GM18858 (cell line): Measurements from ENCODE around the gene TPSD1.
"Not testable (repeated sequence)": the region's sequence is repeated elsewhere in the genome, so short reads cannot be mapped to it uniquely, and the experiment has no call there.

Experiments used
- ATAC-seq: cut with Tn5 transposase; IDR thresholded peaks from one replicate; pipeline ENCODE4 v1.9.1; 2021; ENCODE audit not compliant: unreplicated experiment

The TPSD1 gene

DNA sequence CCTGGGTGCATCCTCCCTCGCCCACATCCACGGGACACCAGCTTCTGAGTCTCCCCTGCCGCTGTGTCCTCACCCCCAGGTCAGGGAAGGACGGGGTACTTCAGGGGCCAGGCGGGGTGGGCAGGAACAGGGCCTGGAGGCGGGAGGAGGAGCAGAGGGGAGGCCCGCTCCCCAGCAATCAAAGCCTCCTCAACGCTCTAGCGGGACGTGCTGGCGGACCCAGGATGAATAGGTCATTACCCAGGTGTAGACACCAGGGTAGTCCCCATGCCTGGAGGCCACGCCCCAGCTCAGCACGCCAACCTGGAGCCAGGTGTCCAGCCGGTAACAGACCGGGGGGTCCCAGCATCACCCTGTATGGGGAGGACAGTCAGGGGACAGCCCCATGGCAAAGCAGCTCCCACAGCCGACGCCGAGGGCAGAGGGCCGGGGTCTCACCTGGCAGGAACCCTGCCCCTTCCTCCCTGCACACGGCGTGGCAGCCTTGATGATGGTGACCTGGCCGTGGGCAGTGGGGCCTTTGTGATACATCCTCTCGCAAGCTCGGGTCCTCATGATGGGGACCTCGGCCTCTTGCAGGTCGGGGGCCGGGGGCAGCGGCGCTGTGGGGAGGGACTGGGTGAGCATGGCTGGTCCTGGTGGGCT lies 24.2 kb downstream of the TPSD1 start:
- ATAC-seq: no peak

DNA sequence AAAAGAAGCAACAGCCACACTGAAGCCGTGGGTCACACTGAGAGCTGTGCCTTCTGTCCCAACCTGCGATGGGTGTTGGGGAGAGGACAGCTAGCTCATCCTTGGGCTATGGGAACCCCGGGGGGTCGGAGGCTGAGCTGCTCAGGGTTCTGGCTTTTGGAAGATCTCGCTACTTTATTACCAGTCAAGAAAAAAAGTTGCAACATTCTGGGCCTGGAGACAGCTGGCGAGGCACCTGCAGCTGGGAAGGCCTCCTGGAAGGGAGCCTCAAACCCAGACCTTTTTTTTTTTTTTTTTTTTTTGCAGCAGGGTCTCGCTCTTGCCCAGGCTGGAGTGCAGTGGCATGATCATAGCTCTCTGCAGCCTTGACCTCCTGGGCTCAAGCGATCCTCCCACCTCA lies 24.9 kb downstream of the TPSD1 start:
- no peak for ATAC-seq

DNA sequence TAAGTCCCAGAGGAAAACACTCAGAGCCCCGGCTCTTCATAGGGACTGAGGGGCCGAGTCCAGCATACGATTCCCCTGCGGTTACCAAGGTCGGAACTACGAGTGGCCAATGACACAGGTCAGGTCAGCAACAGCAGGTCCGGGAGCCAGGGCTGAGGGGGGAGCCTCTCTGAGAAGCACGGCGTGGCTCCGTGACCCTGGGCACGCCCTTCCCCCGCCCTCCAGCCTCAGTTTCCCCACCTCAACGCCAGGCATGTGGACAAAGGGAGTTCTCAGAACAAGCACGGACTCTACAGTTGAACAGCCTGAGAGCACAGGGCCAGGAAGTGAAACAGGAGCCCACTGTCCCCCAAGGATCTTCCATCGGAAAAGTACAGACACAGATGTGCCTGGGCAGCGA lies 25.6 kb downstream of the TPSD1 start:
- ATAC-seq: no peak

DNA sequence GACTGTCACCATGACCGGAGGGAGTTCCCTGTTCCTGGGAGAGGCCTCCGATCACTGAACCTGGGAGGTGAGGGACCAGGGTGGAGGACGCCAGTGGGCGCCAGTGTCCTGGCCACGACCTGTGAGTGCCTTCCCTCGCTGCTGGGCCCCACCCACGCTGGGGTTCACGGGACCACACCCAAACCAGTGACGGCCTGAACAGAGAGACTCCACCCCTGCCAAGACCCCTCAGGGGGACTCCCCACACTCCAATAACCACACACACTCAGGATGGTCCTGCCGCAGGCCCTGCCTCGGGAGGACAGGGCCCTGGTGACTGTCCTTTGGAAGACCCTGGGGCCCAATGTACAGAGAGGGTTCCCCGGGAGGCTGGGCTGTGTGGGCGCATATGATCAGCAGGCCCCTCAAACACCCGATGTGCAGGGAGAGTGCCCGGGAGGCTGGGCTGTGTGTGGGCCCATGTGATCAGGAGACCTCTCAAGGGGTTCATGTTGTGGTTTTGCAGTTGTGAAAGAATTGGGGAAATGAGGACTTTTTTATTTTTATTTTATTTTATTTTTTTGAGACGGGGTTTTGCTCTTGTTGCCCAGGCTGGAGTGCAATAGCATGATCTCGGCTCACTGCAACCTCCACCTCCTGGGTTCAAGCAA lies 26.6 kb downstream of the TPSD1 start:
- no peak for ATAC-seq

DNA sequence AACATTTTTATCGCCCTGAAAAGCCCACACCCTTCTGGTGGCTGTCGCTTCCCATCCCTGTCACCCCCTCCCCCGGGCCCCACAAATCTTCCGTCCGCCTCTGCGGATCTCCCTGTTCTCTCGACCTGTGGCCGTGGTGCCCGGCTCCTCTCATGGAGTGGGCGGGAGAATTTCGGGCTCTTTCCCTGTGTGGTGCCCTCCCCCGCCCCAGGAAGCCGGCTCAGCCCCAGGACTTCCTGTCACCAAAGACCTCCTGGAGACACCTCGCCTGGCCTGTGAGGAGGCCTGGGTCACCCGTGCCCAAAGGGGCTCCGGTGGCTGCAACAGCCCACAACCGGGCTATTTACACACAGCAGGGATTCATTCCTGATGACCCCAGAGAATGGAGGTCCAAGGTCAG lies 27.4 kb downstream of the TPSD1 start:
- no peak for ATAC-seq

DNA sequence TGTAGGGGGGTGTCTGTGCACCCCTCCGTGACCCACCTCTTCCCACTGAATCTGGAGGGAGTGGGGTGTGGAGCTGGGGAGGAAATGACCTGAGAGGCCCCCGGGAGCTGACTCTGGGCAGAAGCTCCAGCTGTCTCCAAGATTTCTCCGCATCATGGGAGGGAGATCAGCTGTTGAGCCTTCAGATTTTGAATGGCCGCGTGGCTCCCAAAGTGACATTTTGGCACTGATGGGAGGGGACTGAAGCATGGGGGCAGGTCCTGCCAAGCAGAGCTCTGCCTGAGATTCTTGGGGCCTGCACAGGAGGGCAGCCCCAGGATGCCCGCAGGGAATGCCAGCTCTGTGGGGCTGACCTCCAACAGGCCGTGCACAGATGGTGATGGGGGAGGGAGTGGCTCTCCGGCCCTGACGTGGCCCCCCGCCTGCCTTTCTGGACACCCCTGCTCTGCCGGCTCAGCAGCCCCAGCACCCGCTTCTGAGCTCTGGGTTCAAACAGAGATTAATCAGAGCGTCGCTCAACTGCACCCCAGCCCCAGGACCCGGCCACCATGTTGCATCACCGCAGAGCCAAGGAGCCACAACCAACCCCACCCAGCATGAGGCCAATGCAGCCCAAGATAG lies 28.2 kb downstream of the TPSD1 start:
- no peak for ATAC-seq

DNA sequence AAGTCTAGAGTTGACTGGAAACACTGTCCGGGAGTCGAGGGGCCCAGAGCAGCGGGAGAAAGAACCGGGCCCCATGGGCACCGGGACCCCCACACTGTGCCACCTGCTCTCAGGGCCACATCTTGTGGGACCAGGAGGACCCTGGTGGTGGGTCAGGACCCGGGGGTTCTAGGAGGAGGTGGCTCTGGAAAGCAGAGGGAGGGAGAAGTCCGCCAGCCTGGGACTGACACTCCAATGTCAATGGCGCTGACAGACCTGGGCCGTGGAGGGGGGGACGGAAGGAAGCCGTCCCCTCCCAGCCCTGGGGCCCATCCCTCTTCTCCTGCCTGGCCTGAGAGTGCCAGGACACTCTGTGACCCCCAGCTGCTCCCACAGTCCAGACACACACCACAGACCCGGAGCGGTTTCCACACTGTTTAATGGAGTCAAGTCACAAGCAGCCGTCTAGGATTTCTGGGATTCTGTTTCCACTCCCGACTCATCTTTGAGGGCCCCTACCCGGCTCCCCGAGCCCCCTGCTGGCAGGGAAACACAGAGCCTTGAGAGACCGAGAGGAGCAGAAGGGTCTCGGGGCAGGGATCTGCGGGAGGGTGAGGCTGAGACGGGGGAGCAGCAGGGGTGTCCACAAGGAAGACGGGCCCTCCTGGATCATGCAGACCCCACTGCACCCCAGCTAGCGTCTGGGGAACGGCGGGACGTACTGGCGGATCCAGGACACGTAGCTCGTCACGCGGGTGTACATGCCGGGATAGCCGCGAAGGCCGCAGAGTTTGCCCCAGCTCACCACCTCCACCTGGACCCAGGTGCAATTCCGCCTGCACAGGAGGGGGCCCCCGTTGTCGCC lies 30.0 kb downstream of the TPSD1 start:
- no peak for ATAC-seq

DNA sequence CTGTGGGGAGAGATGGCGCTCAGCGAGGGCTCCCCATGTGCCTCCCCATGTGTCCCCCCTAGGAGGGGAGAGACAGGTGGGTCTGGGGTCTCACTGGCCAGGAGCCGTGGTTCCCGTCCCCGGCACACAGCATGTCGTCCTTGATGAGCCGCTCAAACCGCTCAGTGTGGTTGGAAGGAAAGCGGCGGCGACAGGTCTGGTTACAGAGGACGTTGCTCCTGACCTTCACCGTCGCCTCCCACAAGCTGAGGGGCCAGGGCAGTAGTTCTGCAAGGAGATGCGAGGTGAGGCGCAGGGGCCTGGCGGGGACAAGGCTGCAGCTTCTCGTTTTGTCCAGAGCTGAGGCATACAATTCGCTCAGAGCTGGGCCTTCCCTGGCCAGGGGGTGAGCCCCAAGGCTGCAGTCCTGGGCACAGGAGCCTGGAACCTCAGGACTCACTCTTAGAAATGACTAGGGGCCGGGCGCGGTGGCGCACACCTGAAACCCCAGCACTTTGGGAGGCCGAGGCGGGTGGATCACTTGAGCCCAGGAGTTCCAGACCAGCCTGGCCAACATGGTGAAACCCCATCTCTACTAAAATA lies 30.7 kb downstream of the TPSD1 start:
- no peak for ATAC-seq

DNA sequence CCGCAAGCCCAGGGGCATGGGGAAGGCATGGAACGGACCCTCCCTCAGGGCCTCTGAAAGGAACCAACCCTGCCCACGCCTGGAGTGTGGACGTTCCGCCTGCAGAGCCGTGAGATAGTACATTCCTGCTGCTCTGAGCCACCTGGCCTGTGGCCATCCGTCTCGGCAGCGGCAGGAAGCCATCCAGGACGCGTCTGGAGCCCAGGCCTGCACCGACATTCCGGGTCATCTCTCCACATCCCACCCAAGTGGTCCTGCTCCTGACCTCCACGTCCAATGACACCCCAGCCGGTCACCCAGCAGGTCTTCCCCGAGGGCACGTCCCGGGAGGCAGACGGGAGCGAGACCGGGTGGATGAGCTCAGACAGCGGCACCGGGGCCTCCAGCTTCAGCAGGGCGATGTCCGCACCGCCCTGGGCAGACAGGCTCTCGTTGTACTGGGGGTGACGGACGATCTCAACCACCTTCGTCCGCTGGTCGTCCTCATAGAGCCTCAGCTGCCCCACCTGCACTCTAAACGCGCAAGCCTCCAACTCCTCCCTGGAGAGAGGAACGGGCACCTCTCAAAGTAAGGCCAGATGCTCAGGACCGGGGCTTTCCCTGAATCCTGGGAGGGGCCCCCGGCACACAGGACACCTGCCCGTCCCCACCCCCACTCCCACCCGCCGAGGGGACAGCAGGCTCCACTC lies 32.3 kb downstream of the TPSD1 start:
- no peak for ATAC-seq

DNA sequence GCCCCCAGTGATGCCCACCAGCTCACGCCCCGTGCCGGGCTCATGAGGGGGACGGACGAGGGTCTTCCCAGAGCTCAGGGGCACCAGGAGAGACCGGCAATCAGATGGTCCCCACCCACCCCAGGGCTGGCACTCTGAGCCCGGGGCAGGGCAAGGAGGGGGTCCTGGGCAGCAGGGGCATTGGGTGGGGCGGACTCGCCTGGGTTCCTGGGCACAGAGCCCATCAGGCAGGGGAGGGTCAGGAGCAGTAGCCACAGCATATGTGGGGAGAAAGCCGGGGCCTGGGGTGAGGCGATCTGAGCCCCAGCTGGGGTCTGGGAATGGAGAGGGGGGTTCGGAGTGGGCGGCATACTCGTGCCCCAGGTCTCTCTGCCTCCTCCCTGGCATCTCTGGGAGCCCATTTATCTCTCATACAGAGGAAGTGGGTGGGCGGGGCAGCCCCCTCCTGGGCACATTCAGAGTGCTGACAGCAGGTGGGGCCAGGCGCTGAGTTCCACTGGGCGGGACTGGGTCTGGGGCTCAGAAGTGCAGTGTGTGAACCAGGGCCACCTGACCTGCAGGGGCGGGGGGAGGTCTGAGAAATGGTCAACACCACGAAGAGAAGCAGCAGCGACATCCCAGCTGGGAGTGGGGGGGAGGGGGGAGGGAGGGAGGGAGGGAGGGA lies 33.1 kb downstream of the TPSD1 start:
- no peak for ATAC-seq

DNA sequence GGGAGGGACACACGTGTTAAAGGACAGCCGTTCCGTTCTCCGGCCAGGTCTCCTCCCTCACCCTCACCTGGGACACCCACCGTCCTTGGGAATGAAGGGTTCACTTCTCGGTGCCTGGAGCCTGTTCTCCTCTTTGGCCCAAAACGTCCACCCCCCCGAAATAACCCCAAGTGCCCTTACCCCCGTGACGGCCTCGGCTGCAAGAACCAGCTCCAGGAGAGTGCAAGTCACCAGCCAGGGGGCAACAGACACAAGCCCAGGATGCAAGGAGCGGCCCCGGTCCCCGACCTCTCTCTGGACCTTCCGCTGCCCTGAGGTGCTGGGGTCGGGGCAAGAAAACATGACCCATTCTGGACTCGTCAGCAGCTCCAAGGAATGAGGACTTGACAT lies 33.6 kb downstream of the TPSD1 start:
- no peak for ATAC-seq

DNA sequence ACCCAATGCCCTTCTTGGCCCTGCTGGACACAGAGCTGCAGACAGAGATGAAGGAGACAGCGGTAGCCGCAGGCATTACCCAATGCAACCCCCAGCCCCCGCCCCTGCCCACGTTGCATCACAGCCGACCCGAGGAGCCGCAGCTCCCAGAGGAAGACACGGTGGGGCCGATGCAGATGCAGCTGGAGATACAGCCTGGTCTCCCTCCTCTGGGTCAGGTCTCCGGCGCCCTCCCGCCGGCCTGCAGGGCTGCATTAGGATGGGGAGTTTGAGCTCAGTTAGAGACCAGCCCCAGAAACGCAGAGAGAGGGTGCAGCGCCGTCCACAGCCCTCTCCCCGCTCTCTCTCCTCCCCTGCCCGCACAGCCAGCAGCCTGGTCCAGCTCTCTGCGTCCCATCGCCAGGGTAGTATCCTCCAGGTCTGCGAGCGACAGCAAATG lies 34.2 kb downstream of the TPSD1 start:
- ATAC-seq: no peak

DNA sequence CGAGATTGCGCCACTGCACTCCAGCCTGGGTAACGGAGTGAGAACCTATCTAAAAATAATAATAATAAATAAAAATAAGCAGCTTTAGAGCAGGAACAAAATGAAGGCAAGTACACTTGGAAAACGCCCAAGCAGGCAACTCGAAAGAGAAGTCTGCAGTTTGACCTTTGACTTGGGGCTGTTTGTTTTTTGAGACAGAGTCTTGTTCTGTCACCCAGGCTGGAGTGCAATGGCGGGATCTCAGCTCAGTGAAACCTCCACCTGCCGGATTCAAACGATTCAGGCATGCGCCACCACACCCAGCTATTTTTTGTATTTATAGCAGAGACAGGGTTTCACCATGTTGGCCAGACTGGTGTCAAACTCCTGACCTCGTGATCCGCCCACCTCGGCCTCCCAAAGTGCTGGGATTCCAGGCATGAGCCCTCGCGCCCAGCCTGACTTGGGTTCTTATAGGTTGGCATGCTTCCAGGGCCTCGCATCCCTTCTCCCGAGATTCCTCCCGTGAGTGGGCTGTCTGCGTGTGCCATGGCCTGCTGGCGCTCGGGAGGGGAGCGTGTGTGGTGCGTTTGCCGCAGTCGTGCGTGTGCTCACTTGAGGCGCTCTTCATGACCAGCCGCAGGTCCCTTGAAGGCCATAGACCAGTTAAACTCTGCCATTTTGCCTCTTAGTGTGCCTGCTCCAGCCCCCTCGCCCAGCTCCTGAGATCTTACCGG lies 35.1 kb downstream of the TPSD1 start:
- no peak for ATAC-seq

DNA sequence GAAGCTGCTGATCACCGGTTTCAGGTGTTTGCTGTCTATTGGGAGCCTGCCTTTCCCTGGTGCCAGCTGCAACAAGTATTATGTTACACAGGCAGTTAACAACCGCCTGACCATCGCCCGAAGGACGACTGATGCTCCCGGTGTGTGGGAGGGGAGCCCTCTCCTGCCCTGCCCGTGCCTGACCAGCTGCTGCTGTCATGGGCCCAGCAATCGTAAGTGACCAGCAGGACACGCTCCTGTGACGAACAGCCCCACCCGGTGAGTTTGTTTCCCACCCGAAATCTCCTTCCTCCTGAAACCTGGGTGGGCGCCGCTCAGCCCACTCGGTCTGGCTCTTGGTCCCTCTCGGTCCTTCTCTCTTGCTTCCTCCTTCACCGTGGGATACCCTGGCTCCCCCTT lies 35.7 kb downstream of the TPSD1 start:
- ATAC-seq: no peak

DNA sequence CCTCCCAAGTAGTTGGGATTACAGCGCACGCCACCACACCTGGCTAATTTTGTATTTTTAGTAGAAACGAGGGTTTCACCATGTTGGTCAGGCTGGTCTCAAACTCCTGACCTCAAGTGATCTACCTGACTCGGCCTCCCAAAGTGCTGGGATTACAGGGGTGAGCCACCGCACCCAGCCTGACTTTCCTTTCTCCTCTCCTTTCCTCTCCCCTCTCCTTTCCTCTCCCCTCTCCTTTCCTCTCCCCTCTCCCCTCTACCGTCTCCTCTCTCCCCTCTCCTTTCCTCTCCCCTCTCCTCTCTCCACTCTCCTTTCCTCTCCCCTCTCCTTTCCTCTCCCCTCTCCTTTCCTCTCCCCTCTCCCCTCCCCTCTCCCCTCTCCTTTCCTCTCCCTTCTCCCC lies 36.3 kb downstream of the TPSD1 start:
- not testable (repeated sequence) for ATAC-seq

DNA sequence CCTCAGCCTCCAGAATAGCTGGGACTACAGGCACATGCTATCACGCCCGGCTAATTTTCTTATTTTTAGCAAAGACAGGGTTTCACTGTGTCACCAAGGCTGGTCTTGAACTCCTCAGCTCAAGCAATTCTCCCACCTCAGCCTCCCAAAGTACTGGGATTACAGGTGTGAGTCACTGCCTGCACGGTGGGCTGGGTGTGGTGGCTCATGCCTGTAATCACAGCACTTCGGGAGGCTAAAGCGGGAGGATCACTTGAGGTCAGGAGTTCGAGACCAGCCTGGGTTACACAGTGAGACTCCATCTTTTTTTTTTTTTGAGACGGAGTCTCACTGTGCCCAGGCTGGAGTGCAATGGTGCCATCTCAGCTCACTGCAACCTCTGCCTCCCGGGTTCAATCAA lies 36.9 kb downstream of the TPSD1 start:
- ATAC-seq: not testable (repeated sequence)

DNA sequence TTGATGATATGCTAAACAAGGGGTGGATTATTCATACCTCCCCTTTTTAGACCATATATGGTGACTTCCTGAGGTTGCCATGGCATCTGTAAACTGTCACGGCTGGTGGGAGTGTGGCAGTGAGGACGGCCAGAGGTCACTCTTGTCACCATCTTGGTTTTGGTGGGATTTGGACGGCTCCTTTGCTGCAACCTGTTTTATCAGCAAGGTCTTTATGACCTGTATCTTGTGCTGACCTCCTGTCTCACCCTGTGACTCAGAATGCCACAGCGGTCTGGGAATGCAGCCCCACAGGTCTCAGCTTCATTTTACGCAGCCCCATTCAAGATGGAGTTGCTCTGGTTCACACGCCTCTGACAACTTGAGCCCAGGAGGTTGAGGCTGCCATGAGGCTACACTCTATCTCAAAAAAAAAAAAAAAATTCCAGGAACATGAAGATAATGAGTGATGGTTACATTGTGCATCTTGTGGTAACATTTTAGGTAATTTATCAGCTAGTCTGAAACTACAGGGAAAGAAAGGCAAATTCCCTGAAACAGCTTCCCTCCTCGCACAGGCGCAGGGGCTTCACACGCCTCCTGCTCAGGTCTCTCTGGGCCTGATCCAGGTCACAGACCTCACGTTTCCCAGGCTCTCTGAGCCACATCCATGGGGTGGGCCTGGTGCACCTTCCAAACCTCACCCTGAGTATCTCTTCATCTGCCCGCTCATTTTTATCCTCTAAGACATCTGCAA lies 38.2 kb downstream of the TPSD1 start:
- ATAC-seq: no peak

DNA sequence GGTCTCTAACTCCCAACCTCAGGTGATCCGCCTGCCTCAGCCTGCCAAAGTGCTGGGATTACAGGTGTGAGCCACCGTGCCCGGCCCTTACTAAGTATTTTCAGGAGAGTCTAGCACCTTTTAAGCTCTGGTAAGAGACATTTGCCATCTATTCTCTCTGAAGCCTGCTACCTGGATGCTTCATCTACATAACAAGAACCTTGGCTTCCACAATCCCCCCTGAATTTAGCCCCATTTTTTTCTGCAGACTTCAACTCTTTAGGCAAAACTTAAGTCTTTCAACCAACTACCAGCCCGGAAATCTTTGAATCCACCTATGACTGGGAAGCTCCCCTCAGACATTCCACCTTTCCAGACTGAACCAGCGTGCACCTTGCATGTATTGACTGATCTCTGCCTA lies 39.6 kb downstream of the TPSD1 start:
- no peak for ATAC-seq

DNA sequence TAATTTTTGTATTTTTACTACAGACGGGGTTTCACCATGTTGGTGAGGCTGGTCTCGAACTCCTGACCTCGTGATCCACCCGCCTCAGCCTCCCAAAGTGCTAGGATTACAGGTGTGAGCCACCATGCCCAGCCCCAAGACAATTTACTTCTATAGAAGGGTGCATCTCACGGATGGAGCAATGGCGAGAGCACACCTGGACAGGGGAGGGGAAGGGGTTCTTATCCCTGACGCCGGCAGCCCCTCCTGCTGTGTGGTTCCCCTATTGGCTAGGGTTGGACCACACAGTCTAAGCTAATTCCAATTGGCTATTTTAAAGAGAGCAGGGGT lies 40.8 kb downstream of the TPSD1 start:
- not testable (repeated sequence) for ATAC-seq
